Rectal smooth muscle tissue (tissue), 1 donor: ENCODE data around the gene DOCK4.
"Not testable (repeated sequence)": the region's sequence is repeated elsewhere in the genome, so short reads cannot be mapped to it uniquely, and the experiment has no call there.

ENCODE experiments used
- H3K27ac ChIP-seq: one replicate; pipeline ENCODE4 v1.7.0; 2013; ENCODE audit warnings: low read depth, low read length, inconsistent platforms
- H3K27me3 ChIP-seq: one replicate; pipeline ENCODE4 v1.7.0; 2013; ENCODE audit warnings: low read length; ENCODE audit not compliant: control insufficient read depth, insufficient read depth
- H3K36me3 ChIP-seq: one replicate; pipeline ENCODE4 v1.7.0; 2013; ENCODE audit warnings: low read length; ENCODE audit not compliant: control insufficient read depth, insufficient read depth
- H3K4me1 ChIP-seq: one replicate; pipeline ENCODE4 v1.7.0; 2013; ENCODE audit warnings: low read length; ENCODE audit not compliant: control insufficient read depth, insufficient read depth
- H3K4me3 ChIP-seq: one replicate; pipeline ENCODE4 v1.7.0; 2013; ENCODE audit warnings: low read length
- H3K9ac ChIP-seq: one replicate; pipeline ENCODE4 v1.7.0; 2013; ENCODE audit warnings: low read length

DOCK4 gene, protein sequence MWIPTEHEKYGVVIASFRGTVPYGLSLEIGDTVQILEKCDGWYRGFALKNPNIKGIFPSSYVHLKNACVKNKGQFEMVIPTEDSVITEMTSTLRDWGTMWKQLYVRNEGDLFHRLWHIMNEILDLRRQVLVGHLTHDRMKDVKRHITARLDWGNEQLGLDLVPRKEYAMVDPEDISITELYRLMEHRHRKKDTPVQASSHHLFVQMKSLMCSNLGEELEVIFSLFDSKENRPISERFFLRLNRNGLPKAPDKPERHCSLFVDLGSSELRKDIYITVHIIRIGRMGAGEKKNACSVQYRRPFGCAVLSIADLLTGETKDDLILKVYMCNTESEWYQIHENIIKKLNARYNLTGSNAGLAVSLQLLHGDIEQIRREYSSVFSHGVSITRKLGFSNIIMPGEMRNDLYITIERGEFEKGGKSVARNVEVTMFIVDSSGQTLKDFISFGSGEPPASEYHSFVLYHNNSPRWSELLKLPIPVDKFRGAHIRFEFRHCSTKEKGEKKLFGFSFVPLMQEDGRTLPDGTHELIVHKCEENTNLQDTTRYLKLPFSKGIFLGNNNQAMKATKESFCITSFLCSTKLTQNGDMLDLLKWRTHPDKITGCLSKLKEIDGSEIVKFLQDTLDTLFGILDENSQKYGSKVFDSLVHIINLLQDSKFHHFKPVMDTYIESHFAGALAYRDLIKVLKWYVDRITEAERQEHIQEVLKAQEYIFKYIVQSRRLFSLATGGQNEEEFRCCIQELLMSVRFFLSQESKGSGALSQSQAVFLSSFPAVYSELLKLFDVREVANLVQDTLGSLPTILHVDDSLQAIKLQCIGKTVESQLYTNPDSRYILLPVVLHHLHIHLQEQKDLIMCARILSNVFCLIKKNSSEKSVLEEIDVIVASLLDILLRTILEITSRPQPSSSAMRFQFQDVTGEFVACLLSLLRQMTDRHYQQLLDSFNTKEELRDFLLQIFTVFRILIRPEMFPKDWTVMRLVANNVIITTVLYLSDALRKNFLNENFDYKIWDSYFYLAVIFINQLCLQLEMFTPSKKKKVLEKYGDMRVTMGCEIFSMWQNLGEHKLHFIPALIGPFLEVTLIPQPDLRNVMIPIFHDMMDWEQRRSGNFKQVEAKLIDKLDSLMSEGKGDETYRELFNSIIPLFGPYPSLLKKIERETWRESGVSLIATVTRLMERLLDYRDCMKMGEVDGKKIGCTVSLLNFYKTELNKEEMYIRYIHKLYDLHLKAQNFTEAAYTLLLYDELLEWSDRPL (N-terminal part only)

DNA sequence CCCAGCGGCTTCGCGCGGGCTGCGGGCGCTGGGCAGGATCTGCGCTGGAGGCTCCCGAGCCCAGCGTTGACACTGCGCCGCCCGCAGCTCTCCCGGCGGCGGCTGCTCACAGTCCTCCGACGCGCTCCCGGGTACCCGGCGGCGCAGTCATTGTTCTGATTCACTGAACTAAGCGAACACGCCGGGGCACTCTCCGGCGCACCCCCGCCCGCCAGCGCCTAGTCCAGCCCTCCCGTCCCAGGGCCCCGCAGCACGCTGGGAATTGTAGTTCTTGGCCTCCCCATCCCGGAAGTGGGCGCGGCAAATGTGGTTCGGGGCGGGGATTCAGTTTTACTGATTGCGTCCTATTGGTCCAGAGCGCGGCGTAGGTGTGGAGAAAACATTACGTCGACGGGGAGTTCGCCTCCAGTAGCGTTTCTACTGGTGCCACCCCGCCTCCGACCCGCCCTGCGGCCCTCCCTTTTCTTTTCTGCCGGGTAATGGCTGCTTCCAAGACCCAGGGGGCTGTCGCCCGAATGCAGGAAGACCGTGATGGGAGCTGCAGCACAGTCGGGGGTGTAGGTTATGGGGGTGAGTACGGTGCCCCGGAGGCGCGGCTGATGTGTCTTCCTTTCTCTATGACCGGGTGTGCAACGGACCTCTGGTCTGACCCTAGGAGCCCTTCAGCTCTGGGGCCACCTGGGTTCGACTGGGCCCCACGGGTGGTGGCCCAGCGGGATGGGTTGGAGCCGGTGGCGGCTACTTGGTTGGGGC lies at the start of gene DOCK4, which contains the start of gene ZNF277:
Gene DOCK4 (minus strand): TSS at position 162 of the 753 bp plus-strand sequence. CDS start 261 bp downstream, outside the sequence.
Gene ZNF277 (plus strand): TSS at position 458 of the 753 bp plus-strand sequence. CDS start 22 bp downstream, at position 480.
- peak within 1 kb of the TSS; percentile 92 for H3K9ac ChIP-seq
- no peaks in the 10 kb centered on the region for H3K4me1 ChIP-seq
- peak within 1 kb of the TSS; percentile 80 for H3K27ac ChIP-seq
- H3K4me3 ChIP-seq = peak within 1 kb of the TSS; percentile 97
- H3K36me3 ChIP-seq = no peaks in the 10 kb centered on the region
- H3K27me3 ChIP-seq = no peaks in the 10 kb centered on the region

DNA sequence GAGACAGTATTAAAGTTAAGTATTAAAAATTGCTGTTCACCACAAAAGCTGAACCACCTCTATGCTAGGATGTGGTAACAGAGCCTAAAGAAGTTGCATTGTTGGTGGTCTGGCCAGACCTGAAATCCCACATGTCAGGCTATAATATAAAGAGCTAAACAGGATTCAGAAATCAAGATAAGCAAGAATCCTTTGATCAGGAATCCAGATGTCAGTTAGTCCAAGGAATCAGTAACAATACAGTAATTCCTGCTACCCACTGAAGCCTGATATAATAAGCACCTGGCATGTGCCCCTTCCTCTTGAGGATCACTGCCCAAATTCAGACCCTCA lies 49.2 kb upstream of the DOCK4 start:
- Histone ChIP-seq H3K27ac (no peak overlapping the region), H3K27me3 (no peaks in the 10 kb centered on the region), H3K4me1 (no peaks in the 10 kb centered on the region), H3K36me3 (no peaks in the 10 kb centered on the region), H3K9ac (no peak overlapping the region), H3K4me3 (no peak overlapping the region)

DNA sequence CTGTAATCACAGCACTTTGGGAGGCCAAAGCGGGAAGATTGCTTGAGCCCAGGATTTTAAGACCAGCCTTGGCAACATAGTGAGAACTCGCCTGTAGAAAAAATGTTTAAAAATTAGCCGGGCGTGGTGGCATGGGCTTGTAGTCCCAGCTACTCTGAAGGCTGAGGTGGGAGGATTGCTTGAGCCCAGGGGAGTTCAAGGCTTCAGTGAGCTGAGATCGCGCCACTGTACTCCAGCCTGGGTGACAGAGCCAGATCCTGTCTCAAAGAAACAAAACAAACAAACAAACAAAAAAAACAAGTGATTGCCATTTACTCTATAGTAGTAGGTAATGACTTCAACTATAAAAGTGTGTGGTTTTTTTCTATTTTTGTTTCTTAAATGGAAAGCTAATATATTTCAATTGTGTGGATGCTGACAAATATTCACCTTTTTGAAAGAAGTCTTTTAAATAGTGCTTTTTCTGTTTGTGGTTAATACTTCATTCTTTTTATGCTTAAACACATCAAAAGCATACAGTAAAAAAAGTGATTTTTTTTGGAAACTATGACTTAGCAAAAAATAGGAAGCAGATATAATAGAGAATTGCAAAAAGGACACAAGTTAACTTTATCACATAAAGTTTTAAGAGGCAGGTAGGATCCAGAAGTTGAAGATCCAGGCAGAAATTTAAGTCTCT lies 48.6 kb upstream of the DOCK4 start:
- H3K4me3 ChIP-seq = no peak overlapping the region
- no peaks in the 10 kb centered on the region for H3K4me1 ChIP-seq
- no peaks in the 10 kb centered on the region for H3K36me3 ChIP-seq
- H3K27ac ChIP-seq = no peak overlapping the region
- H3K9ac ChIP-seq = no peak overlapping the region
- no peaks in the 10 kb centered on the region for H3K27me3 ChIP-seq

DNA sequence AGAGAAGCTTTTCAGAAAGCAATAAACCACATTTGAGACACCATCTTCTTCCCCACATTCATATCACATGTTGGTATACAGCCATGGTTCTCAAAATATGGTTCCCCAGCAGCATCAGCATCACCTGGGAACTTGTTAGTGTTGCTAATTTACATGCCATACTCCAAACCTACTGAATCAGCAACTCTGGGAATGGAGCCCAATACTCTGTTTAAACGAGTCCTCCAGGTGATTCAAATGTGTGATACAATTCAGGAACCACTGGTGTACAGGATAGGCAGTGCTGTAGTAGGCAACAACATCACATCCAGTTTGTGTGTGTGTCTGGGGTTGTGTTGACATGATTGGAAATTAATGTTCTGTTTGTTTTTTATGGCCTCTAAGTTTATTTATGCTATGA lies 48.0 kb upstream of the DOCK4 start:
- H3K36me3 ChIP-seq = no peaks in the 10 kb centered on the region

DNA sequence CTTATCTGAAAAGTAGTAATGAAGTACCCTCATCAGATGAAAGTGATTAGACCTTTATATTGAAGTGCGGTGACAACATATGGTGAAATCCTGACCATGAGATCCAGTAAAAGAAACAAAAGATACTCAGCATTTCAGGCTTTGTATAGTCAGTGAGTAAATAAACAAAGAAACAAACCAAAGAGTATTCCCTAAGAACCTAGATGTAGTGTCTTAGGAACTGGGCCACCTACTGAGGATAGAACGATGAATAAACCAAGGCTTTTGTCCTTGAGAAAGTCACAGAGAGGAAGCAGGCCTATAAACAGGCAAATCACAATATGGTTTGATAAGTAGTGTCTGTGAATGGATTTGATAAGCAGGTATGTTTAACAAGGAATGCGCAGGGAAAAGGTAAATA lies 46.5 kb upstream of the DOCK4 start:
- H3K36me3 ChIP-seq = no peaks in the 10 kb centered on the region
- H3K9ac ChIP-seq = no peak overlapping the region

More for the DNA sequence above, 48.0 kb upstream of the DOCK4 start:
- H3K27me3 ChIP-seq = no peaks in the 10 kb centered on the region
- H3K27ac ChIP-seq = no peak overlapping the region
- H3K9ac ChIP-seq = no peak overlapping the region
- H3K4me1 ChIP-seq = no peaks in the 10 kb centered on the region
- no peak overlapping the region for H3K4me3 ChIP-seq

DNA sequence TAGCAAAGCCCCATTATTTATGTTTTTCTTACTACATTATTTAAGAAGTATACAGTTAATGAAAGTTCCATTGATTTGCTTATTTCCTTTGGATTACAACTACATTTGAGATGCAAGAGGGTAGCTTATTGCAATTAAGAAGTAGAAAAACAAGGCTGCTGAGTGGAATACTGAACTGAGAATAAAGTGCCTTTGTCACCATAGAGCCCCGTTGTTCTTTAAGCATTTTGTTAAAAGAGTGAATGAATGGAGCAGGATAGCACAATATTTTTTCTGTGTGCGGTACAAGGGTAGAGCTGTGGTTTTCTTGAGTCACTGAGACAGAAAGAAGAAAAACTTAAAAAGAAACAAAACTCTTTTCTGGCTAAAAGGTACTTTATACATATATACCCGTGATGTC lies 45.9 kb upstream of the DOCK4 start:
- no peaks in the 10 kb centered on the region for H3K27me3 ChIP-seq
- no peak overlapping the region for H3K9ac ChIP-seq
- H3K36me3 ChIP-seq = no peaks in the 10 kb centered on the region
- H3K4me3 ChIP-seq = no peak overlapping the region
- no peaks in the 10 kb centered on the region for H3K4me1 ChIP-seq
- H3K27ac ChIP-seq = no peak overlapping the region

More for the DNA sequence above, 46.5 kb upstream of the DOCK4 start:
- no peaks in the 10 kb centered on the region for H3K4me1 ChIP-seq
- no peak overlapping the region for H3K4me3 ChIP-seq
- H3K27me3 ChIP-seq = no peaks in the 10 kb centered on the region
- H3K27ac ChIP-seq = no peak overlapping the region

DNA sequence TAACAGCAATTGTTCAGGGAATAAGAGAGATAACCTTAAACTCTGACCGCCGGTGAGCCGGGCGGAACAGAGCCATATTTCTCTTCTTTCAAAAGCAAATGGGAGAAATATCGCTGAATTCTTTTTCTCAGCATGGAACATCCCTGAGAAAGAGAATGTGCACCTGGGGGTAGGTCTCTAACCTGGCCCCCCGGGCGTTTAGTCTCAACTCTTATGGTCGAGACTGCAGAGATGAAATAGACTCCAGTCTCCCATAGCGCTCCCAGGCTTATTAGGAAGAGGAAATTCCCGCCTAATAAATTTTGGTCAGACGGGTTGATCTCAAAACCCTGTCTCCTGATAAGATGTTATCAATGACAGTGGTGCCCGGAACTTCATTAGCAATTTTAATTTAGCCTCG lies 43.8 kb upstream of the DOCK4 start:
- H3K4me3 ChIP-seq, H3K4me1 ChIP-seq, H3K27me3 ChIP-seq, H3K36me3 ChIP-seq, H3K9ac ChIP-seq, H3K27ac ChIP-seq: not testable (repeated sequence)

DNA sequence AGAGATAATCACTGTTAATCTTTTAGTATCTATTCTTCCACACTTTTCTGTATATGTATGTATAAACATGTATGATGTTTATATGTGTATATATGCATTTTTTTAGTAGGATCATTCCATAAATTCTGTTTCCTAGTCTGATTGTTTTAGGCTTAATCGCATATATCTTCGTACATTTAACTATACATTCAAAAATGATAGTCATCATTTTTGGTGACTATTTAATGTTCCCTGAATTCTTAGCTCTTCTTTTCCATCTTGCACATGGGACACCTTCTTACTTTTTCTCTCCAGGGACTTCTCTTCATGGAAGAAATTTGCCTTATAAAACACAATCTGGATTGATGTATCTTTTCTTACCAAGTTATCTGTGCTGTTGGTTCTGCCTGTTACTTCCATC lies 42.4 kb upstream of the DOCK4 start:
- H3K27ac ChIP-seq = no peak overlapping the region
- H3K27me3 ChIP-seq = no peaks in the 10 kb centered on the region
- no peak overlapping the region for H3K4me3 ChIP-seq
- H3K36me3 ChIP-seq = no peaks in the 10 kb centered on the region
- no peaks in the 10 kb centered on the region for H3K4me1 ChIP-seq
- no peak overlapping the region for H3K9ac ChIP-seq

DNA sequence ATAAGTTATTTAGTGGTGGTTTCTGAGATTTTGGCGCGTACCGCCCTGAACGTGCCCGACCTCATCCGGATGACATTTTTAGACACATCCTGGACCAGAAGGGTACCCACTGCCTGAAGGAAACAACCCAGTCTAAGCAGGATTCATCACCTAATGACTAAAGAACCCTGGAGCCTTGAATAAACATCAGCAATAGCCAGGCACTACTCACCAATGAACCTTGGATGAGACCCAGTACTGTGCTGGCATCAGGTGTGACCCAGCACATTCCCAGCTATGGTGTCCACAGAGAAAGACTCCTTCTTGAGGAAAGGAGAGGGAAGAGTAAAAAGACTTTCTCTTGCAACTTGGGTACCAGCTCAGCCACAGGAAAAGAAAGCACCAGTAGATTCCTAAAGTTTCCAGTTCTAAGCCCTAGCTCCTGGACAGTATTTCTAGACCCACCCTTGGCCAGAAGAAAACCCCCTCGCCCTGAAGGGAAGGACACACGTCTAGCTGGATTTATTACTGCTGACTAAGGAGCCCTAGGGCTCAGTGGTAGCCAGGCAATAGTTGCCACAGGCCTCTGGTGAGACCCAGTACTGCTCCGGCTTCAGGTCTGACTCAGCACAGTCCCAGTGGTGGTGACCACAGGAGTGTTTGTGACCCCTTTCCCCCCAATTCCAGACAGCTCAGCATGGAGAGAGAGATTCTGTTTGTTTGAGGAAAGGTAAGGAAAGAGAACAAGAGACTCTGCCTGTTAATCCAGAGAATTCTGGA lies 32.8 kb upstream of the DOCK4 start:
- no peak overlapping the region for H3K4me3 ChIP-seq
- no peaks in the 10 kb centered on the region for H3K36me3 ChIP-seq
- no peak overlapping the region for H3K9ac ChIP-seq
- no peak overlapping the region for H3K27ac ChIP-seq
- no peaks in the 10 kb centered on the region for H3K27me3 ChIP-seq
- no peaks in the 10 kb centered on the region for H3K4me1 ChIP-seq

DNA sequence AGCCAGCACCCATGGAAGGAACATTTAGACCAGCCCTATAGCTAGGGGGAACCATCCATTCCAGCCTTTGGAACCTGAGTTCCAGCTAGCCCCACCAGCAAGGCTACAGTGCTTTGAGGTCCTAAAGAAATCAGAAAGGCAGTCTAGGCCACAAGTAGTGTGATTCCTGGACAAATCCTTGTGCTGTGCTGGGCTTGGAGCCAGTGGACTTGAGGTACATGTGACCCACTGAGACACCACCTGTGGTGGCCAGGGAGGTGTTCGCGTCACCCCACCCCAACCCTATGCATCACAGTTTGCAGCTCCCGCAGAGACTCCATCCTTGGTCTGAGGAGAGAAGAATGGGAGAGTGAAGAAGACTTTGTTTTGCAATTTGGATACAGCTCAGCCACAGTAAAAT lies 32.1 kb upstream of the DOCK4 start:
- Histone ChIP-seq H3K9ac (no peak overlapping the region), H3K27ac (no peak overlapping the region), H3K36me3 (no peaks in the 10 kb centered on the region), H3K27me3 (no peaks in the 10 kb centered on the region), H3K4me1 (no peaks in the 10 kb centered on the region), H3K4me3 (no peak overlapping the region)

DNA sequence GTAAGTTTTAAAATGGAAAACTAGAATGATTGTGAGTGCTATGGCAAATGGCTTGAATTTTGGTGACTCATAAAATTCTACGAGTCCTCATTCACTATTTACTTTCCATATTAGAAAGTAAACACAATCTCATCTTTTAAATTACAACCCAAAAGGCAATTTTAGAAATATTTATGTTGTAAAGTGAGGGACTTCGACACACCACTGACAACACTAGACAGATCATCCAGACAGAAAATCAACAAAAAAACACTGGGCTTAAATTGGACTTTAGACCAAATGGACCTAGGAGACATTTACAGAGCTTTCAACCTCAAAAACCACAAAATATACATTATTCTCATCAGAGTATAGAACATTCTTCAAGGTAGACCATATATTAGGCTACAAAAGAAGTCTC lies 30.4 kb upstream of the DOCK4 start:
- no peaks in the 10 kb centered on the region for H3K36me3 ChIP-seq
- no peaks in the 10 kb centered on the region for H3K4me1 ChIP-seq
- H3K9ac ChIP-seq = no peak overlapping the region
- H3K27ac ChIP-seq = no peak overlapping the region
- no peak overlapping the region for H3K4me3 ChIP-seq
- H3K27me3 ChIP-seq = no peaks in the 10 kb centered on the region
